Daoy (cell line): ENCODE results near the gene CMTM2. TPM values are rescaled to one million over a fixed set of nuclear protein-coding genes. Genes with fewer than 3 reads are reported as not detected.

Experiments
- DNase-seq: peaks from one replicate; pipeline ENCODE4 v3.0.0-alpha.2; 2015; ENCODE audit warnings: low read depth
- total RNA-seq: library from RNA; depleted of rRNA; stranded (reverse); fragments of >200 nt; shearing (Covaris generic); gene quantifications from 2 replicates; pipeline ENCODE4 v1.2.3, GENCODE V29; 2014; rRNA removed

Gene CMTM2, protein sequence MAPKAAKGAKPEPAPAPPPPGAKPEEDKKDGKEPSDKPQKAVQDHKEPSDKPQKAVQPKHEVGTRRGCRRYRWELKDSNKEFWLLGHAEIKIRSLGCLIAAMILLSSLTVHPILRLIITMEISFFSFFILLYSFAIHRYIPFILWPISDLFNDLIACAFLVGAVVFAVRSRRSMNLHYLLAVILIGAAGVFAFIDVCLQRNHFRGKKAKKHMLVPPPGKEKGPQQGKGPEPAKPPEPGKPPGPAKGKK
- not detected in 2 replicates for total RNA-seq

DNA sequence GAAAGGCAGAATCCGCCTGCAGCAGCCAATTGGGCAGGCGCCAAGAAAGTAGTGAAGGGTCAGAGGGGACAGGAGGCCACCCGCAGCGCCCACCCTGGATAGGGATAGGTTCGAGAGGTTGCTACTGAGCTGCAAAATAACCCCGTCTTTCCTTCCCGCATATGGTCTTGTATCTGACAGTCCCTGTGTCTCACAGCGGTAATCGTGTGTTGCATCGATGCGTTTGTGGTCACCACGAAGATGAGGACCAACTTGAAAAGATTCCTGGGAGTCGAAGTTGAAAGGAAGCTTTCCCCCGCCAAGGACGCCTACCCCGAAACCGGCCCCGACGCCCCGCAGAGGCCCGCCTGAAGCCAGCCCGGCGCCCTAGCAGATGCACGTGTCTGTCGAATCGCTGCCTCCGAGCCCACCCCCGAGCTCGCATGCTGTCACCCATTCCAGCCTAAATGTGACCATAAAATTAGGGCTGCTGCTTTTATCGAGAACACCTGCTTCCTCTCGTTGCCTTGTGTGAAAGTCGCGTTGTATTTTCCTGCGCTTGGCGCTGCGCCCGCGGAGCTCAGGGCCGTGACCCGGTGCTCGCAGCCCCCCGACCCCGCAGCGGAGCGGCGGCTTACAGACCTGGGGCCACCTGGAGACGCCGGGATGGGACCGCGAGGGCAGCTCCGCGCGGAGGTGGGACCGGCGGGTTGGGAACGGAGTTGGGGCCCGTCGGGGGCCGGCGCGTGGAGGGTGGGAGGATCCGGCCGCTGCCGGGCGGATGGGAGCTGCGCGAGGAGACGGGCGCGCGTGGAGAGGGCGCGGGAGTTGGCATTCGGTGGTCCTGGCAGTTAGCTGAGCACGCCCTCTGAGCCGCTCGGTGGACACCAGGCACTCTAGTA is at the start of gene CMTM2:
Gene CMTM2 (plus strand): TSS at position 813 of the 881 bp plus-strand sequence. CDS start 145 bp downstream, outside the sequence.
- DNase-seq: no peak

DNA sequence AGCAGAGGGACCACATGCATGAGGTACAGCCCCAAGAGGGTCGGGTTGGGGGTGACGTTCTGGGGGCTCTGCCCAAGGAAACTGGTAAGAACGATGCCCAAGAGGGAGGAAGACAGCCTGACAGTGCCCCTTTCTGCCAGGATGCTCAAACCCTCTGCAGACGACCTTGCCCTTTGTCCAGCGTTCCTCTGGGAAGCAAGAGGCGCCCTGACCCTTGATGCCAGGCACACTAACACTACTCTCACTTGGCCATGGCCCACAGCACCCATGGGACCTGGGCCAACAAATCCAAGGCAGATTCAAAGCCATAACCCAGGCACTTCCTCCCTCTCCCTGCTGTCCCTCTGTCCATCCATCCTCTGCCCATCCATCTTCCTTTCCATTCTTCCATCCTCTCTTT is 49.8 kb upstream of the CMTM2 start:
- DNase-seq: no peak

DNA sequence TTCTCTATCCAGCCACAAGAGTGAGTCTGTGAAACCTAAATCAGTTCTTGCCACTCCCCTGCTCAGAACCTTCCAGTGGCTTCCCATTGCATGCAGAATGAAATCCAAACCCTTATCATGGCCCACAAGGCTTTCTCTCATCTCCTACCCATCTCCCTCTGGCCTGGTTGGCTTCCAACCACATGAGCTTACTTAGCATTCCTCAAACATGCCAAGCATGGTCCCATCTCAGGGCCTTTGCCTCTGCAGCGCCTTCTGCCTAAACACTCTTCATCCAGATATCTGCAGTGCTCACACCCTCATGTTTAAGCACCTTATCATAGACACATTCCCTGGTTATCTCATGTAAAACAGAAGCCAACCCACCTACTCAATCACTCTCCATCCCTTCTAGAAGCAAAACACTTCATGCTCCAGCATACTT is 44.9 kb upstream of the CMTM2 start:
- DNase-seq: no peak

DNA sequence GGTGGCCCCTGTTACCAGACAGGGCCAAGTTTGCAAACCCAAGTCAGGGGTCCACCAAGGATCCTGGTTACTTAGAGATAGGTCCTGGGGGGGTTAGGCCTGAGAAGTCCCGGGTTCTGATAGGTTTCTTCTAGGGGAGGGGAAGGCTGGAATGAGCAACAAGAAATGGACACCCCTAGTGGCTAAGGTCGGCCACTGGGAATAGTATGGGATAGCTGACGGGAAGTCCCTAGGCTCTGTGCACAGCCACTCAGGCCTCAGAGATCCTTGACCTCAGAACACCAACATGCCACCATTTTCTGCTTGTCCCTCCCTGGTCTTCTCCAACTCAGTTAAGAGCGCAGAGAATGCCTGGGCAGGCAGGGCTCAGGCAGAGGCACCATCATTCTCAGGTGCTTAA is 42.7 kb upstream of the CMTM2 start:
- DNase-seq: no peak

DNA sequence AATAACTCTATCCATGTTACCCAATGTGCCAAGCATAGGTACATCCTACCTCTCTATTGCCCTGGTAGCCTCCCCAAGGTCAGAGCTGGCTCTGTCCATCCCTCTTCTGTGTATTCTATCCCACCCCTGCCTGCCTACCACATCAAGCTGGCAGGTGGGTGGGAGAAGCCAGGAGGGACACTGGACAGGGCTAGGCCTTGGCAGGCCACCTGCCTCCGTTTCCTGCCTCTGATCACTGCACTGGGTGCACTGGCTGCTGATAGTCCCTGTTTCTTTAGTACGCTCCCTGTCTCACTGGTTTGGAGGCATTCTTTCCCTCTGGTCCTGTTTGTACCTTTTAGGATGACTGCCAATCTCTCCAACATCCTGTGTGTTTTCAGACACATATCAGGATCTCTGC is 42.0 kb upstream of the CMTM2 start:
- no peak for DNase-seq

DNA sequence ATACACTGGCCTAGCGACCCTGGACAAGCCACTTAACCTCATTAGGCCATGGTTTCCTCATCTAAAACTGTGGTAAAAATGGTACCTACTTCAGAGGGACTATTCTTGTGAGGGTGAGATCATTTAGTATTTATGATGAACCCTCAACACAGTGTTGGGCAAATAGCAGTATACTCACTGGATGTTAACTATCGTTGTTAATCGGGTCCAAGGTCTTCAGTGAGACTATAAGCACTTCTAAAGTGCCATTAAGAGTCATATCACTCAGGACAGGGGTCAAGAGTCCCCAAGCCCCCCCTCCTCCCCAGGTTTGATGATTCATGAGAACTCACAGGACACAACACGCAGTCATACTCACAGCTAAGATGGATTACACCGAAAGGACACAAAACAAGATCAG is 40.4 kb upstream of the CMTM2 start:
- DNase-seq: no peak

DNA sequence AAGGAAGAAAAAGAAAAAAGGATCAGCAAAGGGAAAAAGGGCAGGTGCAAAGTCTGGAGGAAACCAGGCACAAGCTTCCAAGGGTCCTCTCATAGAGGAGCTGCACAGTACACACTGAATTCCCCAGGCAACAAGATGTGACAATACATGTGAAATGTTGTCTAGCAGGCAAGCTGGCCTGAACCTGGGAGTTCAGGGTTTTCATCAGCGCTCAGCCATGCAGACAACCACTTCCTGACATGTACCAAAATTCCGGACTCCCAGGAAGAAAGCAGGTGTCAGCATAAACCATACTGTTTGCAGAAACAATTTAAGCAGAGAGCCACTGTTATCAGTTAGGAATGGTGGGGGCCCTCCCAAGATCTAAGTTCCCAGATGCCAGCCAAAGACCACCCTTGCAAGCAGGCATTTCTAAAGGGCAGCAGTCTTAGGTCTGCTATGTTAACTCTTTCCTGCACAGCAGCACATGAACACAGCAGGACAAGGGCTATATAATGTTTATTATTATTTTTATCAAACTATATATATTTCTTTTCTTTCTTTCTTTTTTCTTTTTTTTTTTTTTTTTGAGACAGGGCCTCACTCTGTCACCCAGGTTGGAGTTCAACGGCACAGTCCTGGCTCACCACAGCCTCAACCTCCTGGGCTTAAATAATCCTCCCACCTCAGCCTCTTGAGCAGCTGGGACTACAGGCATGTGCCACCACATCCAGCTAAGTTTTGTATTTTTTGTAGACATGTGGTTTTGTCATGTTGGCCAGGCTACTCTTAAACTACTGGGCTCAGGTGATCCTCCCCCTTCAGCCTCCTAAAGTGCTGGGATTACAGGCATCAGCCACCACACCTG is 39.4 kb upstream of the CMTM2 start:
- peak; percentile 78 for DNase-seq

DNA sequence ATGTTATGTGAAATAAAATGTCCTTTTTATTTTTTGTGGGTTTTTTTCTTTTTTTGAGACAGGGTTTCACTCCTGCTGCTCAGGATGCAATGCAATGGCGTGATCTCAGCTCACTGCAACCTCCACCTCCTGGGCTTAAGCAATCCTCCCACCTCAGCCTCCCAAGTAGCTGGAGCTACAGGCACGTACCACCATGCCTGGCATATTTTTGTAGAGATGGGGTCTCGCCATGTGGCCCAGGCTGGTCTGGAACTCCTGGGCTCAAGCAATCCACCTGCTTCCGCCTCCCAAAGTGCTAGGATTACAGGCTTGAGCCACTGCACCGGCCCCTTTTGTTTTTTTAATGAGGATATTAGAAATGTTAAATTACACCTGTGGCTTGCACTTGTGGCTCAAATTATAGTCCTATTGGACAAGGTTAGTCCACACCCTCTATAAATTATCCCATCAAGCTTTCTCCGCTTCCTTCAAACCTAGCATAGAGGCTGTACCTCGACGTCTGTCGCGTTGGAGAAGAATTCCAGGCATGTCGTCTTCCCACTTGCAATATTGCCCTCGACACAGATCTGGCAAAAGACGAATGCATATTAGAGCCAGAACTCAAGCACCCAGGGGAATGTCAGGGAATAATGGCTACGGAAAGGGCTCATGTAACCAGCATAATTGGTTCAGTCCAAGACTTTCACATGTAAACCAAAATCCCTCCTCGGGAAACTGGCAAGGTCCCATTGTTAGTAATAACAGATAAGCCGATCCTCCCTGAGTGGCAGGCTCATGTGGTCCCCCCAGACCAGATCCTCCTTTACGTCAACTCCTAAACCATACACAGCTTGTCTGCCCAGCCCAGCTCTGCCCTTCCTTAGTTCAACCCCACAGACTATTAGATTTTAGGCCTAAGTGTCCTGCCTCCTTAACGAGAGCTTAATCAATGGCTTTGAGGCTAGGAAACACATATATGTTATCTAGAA is 37.6 kb upstream of the CMTM2 start:
- DNase-seq: no peak

DNA sequence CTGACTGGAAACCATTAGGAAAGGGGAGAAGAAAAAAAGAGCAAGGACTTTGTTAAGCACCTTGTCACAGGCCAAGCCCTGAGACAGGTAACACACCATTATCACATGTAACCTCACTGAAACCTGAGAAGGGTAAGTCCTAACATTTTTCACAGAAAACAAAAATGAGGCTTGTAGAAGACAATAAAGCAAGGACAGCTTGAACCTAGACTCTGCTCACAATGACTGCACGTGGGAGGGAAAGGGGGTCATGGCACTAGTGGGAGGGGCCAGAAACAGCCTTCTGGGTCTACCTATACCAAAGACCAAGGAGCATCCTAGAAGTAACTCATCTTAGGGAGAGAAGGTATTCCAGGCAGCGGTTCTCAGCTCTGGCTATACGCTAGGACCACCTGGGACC is 36.9 kb upstream of the CMTM2 start:
- DNase-seq: no peak

DNA sequence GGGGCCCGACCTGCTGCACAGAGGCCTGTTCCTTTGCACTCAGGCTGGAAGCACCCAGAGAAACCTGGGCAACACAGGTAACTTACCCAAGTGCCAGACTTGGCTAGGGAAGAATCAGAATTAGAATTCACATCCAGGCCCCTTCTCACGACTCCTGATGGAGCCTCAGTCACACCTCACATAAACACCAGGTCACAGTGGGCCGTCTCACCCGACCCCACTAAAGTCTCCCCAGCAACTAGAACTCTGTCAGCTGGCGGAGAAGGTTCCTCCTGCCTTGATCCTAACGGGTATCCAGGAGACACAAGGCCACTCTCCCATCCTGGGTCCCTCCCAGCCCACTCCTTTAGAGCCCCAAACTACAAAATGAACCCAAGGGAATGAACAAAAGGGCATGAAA is 35.7 kb upstream of the CMTM2 start:
- DNase-seq: no peak

DNA sequence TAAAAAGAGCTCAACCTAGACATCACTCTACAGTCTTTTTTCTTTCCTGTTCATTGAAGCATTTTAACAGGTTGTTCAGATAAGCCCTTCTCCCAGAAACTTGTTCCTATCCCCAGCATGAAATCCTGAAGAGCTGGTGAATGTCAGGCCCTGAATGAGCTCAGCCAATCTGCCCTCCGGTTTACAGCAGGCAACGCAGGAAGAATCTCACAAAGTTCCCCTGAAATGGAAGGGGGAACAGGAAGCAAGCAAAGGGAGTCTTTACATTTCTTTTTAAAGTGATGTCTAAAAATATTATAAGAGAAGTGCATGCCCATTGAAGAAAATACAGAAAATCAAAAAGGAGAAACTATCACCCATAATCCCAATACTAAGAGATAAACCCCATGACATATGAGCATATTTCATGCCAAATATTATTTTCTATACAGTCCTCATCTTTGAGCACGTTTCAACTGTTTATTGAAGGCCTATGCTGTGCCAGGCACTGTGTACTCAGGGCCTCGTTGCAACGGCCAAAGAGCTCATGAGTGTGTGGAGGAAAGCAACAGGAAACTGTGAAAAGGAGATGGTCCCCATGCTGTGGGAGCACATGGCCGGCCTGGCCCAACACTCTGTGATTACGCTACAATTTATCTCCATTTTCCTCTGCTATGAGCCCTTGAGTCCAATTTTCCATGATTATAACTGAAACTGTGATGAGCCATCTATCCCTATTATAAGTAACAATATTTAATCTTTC is 35.1 kb upstream of the CMTM2 start:
- DNase-seq: no peak

DNA sequence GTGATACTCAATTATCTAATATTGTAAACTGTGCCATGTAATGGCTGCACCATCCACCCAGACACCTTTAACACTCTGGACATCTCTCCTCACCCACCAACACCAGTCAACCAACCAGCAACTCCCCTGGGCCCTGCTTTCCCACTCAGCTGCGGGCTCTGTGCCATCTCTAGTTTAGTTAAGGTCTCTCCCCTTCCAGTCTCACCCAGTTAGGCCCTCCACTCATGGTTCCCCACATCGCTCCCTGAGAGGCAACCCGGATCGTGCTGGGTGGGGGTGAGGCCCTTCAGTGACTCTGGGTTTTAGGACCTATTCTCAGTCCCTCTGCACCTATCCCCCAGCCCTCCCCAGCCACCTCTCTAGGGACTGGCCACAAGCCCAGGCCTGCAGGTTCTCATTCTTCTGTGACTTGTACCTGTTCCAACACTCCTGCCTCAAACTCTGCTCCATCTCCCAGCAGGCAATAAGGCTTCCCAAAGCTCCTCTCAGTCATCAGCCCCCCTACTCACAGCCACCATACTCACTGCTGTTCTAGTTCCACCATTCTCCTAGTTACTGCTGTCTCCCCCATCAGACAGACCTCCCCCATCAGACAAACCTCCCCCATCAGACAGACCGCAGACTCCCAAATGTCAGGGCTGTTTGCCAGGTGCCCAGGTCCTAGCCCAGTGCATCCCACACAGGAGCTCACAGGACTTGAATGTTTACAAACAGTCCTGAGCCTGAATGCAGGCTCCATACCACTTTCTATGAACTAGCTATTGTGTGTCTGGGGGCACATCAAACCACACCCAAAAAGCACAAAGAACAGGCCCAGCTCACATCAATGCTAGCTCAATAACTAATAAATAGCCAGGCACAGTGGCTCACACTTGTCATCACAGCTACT is 31.9 kb upstream of the CMTM2 start:
- no peak for DNase-seq

DNA sequence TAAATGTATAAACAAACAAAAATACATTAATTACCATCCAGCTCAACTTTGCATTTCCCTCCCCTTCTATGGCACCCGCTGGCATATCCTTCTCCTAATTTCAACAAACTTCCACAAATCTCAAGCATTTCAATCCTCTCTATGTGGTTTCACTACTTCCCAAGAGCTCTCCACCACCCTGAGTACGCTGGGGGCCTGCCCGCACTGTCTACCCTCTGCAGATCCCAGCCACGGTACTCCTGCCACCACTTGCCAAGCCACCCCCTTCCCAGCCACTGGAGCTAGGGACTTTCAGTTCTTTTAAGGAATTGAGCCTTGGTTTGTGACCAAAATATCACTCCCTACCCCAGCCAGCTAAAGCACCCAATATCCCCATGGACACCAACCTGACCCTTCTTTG is 31.2 kb upstream of the CMTM2 start:
- no peak for DNase-seq

DNA sequence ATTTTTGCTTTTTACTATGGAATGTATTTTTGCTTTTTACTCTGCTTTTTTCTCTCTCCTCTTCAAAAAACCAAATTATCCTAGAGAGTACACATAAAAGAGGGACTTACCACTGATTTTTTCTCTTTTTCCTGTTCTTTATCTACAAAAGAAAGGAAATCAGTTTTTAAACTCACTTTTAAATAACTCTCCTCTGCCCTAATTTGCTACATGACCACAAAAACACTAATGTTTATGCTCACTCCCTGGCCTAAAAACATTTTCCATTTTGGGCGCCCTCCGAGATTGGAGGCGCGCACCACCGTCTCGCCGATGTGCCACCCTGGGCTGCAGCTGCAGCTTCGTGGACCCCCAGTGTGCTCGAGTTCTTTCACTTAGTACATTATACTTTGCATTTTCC is 30.4 kb upstream of the CMTM2 start:
- no peak for DNase-seq

DNA sequence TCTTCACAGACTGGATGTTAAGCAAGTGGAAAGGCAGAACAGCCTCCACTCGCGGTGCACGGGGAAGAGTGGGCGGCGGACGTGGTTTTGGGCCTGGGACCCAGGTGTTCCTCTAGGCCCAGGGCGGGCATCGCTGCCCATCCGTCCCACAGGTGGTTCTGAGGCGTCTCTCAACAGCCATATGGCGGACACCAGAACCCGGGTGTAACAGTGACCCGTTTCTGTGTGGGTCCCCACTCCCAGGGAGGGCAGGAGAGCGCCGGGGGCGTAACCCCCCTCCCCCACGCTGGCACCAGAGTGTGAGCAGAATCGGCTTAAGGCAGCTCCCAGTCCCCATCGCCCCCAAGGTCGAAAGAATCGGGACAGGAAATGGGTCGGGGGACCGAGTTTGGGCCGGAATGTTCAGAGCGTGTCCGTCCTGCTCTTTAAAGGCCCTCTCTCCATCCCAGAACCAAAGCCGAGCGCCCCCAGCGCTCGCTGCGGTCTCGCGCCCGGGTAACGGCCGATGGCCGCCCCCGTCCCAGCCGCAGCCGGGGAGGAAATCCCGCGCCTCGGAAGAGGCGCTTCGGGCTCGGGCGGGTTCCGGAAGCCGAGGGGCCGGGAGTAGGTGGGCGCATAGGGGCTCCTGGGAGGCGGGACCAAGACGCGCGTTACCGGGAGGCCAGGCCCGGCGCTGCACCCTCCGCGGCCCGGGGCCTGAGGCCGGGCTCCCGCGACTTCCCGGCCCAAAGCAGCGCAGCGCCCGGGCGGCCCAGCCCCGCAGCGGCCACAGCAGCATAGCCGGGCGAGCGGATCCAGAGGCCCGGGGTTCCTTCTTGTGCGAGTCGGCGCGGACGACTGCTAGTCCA is 29.8 kb upstream of the CMTM2 start, which contains the start of gene TK2:
Gene TK2 (minus strand): TSS at position 839 of the 848 bp plus-strand sequence. CDS start 61 bp downstream, at position 778.
- DNase-seq: peak; percentile 58

DNA sequence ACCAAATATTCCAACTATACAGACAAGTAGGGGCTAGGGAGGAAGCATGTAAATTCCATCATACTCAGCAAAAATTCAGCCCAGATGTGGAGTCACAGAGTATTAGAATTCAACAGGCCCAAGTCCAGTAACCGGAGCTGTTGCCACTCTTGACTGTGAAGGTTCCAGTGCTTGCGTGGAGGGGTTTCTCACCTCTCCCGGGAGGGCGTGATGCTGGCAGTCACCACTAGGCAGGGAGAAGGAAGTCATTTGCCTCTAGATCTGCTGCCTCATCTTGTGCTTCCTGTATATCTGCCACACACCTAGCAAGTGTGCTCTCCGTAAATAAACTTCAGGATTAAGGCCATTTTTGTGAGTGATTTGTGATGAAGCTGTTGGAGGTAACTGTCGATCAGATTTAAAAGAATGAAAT is 27.9 kb upstream of the CMTM2 start:
- peak; percentile 57 for DNase-seq

DNA sequence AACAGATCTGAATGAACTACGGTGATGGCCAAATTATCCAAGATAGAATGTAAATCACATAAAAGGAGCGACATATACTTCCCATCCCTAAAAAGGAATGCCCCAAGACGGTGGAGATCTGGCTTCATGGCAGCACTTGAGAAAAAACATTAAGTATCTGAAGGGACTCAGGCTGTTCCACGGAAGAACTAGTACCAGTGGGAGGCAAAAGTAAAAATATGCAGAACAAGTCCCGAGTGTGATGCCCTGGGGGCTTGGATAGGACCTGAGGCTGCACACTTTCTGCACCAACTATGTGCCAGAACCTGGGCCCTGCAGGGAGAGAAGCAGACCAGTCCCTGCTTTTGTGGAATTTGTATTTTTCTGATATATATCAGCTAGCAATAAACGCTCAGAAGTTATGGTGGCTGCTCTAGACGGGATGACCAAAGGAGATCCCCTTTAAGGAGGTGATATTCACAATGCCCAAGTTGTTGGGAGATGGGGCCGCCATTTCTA is 27.4 kb upstream of the CMTM2 start:
- DNase-seq: no peak
